GM10248 (cell line): ENCODE results near the gene SPEG.

ENCODE experiments used
- CTCF ChIA-PET: fragments of 300-600 bp; sonication (Branson Sonifier 250); formaldehyde crosslinking; extraction: SDS; loops from one replicate; lab custom pipeline; 2021; ENCODE audit warnings: antibody characterized with exemption; lab: Yijun Ruan, JAX
- POLR2A ChIA-PET: fragments of 350-650 bp; sonication (Branson Sonifier 250); formaldehyde crosslinking; extraction: SDS; loops from one replicate; lab custom pipeline; 2020; ENCODE audit warnings: antibody characterized with exemption; lab: Yijun Ruan, JAX
- DNase-seq: peaks from one replicate; pipeline ENCODE4 v3.0.0; 2012; ENCODE audit errors: extremely low spot score
- TF ChIP-seq, protein P1 (sequence below): IDR thresholded peaks from 2 replicates; pipeline ENCODE4 v1.5.1; 2012; ENCODE audit warnings: mild to moderate bottlenecking, low read depth; ENCODE audit errors: extremely low read depth, missing control alignments, control extremely low read depth

Gene SPEG

DNA sequence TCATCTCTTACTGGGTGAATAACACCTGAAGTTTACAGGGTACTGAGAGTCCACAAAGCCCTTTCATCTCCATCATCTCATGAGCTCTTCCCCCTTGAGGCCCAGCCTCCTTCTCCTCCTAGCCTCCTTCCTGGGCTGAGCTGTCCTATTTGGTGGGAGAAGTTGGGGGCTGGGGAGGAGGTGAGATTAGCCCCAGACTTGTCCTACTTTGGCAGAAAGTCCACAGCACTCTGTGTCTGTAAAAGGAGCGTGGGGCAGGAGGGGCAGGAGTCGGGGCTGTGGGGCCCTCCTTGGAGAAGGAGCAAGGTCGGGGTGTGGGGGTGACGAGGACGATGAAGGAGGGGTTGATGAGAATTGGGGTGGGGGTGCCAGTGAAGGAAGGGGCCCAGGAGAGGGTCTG lies 26.4 kb upstream of the SPEG start:
- no peak for DNase-seq
- TF ChIP-seq, protein P1, sequence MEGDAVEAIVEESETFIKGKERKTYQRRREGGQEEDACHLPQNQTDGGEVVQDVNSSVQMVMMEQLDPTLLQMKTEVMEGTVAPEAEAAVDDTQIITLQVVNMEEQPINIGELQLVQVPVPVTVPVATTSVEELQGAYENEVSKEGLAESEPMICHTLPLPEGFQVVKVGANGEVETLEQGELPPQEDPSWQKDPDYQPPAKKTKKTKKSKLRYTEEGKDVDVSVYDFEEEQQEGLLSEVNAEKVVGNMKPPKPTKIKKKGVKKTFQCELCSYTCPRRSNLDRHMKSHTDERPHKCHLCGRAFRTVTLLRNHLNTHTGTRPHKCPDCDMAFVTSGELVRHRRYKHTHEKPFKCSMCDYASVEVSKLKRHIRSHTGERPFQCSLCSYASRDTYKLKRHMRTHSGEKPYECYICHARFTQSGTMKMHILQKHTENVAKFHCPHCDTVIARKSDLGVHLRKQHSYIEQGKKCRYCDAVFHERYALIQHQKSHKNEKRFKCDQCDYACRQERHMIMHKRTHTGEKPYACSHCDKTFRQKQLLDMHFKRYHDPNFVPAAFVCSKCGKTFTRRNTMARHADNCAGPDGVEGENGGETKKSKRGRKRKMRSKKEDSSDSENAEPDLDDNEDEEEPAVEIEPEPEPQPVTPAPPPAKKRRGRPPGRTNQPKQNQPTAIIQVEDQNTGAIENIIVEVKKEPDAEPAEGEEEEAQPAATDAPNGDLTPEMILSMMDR: no peak
- CTCF ChIA-PET: interaction anchor here (0.7 to 3.8 kb wide), 3 partner anchors 20 to 121 kb away, joined by 3 to 11 read pairs (median 3); no protein-coding TSS in a partner anchor
- POLR2A ChIA-PET: no interaction called here

DNA sequence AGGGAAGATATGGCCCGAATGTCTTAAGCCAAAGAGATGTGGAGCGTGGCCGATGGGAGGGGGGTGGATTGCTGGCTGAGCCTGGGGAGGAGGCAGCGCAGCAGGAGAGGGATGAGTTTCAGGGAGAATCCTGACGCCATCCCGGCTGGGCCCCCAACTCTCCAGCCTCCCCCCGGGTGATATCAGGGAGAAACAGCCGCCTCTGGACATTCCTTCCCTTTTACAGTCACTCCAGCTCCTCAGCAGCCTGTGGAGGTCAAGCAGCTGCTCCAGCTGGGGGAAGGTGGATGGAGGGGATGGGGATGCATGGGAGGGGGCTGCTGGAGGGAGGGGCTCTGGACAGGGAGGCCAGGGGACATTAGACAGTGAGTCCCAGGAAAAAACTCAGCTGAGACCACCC lies 26.0 kb upstream of the SPEG start:
- ChIA-PET POLR2A (no interaction called here), CTCF (interaction anchor here (1.0 to 3.8 kb wide), 2 partner anchors 19 to 121 kb away, joined by 3 to 11 read pairs; no protein-coding TSS in a partner anchor)
- TF ChIP-seq, protein P1: no peak
- no peak for DNase-seq

GRCh38 chr2:219409619-219410018 lies 25.0 kb upstream of the SPEG start:
- DNase-seq: no peak
- ChIA-PET POLR2A (no interaction called here), CTCF (interaction anchor here (1.1 to 1.2 kb wide), 2 partner anchors 86 to 121 kb away, joined by 3 read pairs; a partner anchor contains a TSS)
- TF ChIP-seq, protein P1: no peak

DNA sequence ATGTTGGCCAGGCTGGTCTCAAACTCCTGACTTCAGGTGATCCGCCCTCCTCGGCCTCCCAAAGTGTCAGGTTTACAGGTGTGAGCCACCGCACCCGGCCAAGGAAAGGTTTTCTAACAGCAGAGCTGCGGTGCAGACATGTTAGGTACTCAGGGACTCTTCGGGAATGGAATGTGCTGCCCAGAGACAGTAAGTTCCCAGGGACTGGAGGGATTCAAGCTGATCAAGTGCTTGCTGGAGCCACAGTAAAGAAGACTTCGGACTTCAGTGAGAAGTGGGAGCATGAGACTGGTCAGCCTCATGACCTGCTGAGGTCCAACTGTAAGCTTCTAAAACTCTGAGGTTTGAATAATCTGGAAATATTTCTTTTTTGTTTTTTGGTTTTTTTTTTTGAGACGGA lies 24.3 kb upstream of the SPEG start:
- no peak for DNase-seq
- POLR2A ChIA-PET: interaction anchor here (0.7 kb wide), 1 partner anchor 287 kb away, joined by 3 read pairs; no protein-coding TSS in a partner anchor
- CTCF ChIA-PET: interaction anchor here (1.1 to 1.2 kb wide), 3 partner anchors 9 to 120 kb away, joined by 3 to 4 read pairs (median 3); a partner anchor contains a TSS
- TF ChIP-seq, protein P1: no peak

GRCh38 chr2:219414857-219415256 lies 19.8 kb upstream of the SPEG start:
- DNase-seq: no peak
- ChIA-PET CTCF (interaction anchor here (1.0 kb wide), 1 partner anchor 115 kb away, joined by 4 read pairs; no protein-coding TSS in a partner anchor), POLR2A (no interaction called here)
- TF ChIP-seq, protein P1: no peak

GRCh38 chr2:219415580-219416234 lies 18.9 kb upstream of the SPEG start:
- TF ChIP-seq, protein P1: no peak
- POLR2A ChIA-PET: no interaction called here
- DNase-seq: no peak
- CTCF ChIA-PET: interaction anchor here (1.0 to 2.4 kb wide), 3 partner anchors 12 to 114 kb away, joined by 4 to 19 read pairs (median 4); no protein-coding TSS in a partner anchor
